Subcutaneous abdominal adipose tissue (tissue), 5 donors: ENCODE results near the gene CBX2.
A peak's percentile ranks its signal among the peaks of the same experiment; 100 is the strongest.

Experiments used
- H3K27ac ChIP-seq: one replicate; pipeline ENCODE4 v1.7.0; 2013; ENCODE audit warnings: low read depth, mild to moderate bottlenecking, inconsistent platforms, low read length, moderate library complexity
- H3K27me3 ChIP-seq, 5 donors: one replicate each; pipeline ENCODE4 v1.7.0; 2013; ENCODE audit warnings: low read length in 5 of 5, inconsistent platforms in 1 of 5; ENCODE audit not compliant: control insufficient read depth in 5 of 5, insufficient read depth in 4 of 5
- H3K36me3 ChIP-seq, 5 donors: one replicate each; pipeline ENCODE4 v1.7.0; 2013; ENCODE audit warnings: low read length in 5 of 5; ENCODE audit not compliant: control insufficient read depth in 5 of 5, insufficient read depth in 5 of 5
- H3K4me1 ChIP-seq, 5 donors: one replicate each; pipeline ENCODE4 v1.7.0; 2013; ENCODE audit warnings: low read length in 5 of 5, mild to moderate bottlenecking in 3 of 5, moderate library complexity in 1 of 5; ENCODE audit not compliant: control insufficient read depth in 5 of 5, insufficient read depth in 5 of 5
- H3K4me3 ChIP-seq, 5 donors: one replicate each; pipeline ENCODE4 v1.7.0; 2013; ENCODE audit warnings: low read length in 5 of 5, low read depth in 1 of 5
- H3K9ac ChIP-seq, 5 donors: one replicate each; pipeline ENCODE4 v1.7.0; 2013; ENCODE audit warnings: low read length in 5 of 5, mild to moderate bottlenecking in 4 of 5, moderate library complexity in 3 of 5
- H3K9me3 ChIP-seq, 5 donors: one replicate each; pipeline ENCODE4 v1.7.0; 2013; ENCODE audit warnings: low read length in 5 of 5; ENCODE audit not compliant: control insufficient read depth in 5 of 5
- donor health status: healthy.
- donor health status: healthy.
- donor health status: healthy.
- donor health status: healthy.
- donor health status: healthy.

Gene CBX2

DNA sequence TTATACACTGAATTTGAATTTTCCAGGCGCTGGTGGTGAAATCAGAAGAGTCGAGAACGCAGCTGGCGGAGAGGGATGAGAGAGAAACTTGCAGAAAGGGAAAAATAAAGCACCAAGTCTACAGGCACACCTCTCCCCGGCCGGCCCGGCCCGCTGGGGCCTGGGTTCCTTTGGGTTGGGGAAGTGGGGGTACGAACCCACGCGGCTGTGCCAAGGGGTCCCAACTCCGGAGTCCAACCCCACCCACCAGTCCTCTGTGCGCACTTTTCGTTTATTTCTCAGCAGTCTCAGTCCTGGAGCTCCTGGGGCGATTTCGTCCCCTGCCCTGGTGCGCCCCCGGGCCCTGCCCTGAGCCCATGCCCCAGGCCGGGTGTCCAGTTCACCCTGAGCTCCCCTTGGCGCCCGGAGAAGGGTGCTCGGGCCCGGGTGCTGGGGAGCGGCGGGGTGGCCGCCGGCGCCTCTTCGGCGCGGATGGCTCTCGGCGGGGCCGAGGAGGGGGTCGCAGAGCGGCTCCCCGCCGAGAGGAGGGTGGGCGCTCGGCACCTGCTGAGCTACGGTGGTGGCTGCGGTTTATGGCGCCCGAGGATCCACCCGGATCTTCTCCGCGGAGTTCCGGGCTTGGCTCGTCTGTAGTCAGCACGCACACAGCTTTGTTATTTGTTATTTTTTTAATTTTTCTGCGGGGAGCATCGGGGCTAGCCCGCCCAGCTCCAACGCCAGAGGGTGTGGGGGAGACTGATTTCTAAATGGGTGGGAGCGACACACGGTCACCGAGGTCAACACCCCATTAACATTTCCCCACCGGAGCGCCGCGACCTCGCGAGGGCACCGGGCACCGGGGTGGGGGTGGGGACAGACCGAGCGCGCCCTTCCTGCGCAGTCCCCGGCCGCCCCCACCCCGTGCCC is 34.7 kb downstream of the CBX2 start:
- Histone ChIP-seq H3K9ac (no peak overlapping the region), H3K4me1 (peaks cover 0 to 49% (median 37%) of the 10 kb centered on the region in 5 donors), H3K36me3 (no peaks in the 10 kb centered on the region), H3K27me3 (peaks cover 46 to 72% (median 69%) of the 10 kb centered on the region in 5 donors), H3K27ac (no peak overlapping the region), H3K9me3 (no peaks in the 10 kb centered on the region), H3K4me3 (no peak overlapping the region)

- peaks cover 37 to 70% (median 60%) of the 10 kb centered on the region in 5 donors for H3K27me3 ChIP-seq
- H3K9me3 ChIP-seq, result no peaks in the 10 kb centered on the region
- no peak overlapping the region for H3K4me3 ChIP-seq
- no peak overlapping the region for H3K9ac ChIP-seq
- H3K27ac ChIP-seq, result no peak overlapping the region
- peaks cover 0 to 49% (median 37%) of the 10 kb centered on the region in 5 donors for H3K4me1 ChIP-seq
- no peaks in the 10 kb centered on the region for H3K36me3 ChIP-seq
Observed at GRCh38 chr17:79813297-79814126, 35.6 kb downstream of the CBX2 start.

GRCh38 chr17:79814127-79814973 is 36.4 kb downstream of the CBX2 start:
- Histone ChIP-seq H3K27ac (no peak overlapping the region), H3K9ac (no peak overlapping the region), H3K4me3 (peak overlapping the region in 1 of 5 donors; percentile 42), H3K9me3 (no peaks in the 10 kb centered on the region), H3K4me1 (peaks cover 0 to 45% (median 37%) of the 10 kb centered on the region in 5 donors), H3K36me3 (no peaks in the 10 kb centered on the region), H3K27me3 (peaks cover 28 to 64% (median 51%) of the 10 kb centered on the region in 5 donors)

- Histone ChIP-seq H3K36me3 (no peaks in the 10 kb centered on the region), H3K9ac (no peak overlapping the region), H3K4me3 (peak overlapping the region in 2 of 5 donors; percentile 17 to 42), H3K27me3 (peaks cover 27 to 62% (median 49%) of the 10 kb centered on the region in 5 donors), H3K9me3 (no peaks in the 10 kb centered on the region), H3K4me1 (peaks cover 0 to 44% (median 37%) of the 10 kb centered on the region in 5 donors), H3K27ac (no peak overlapping the region)
Observed at GRCh38 chr17:79814974-79815835, 37.3 kb downstream of the CBX2 start.

- Histone ChIP-seq H3K4me3 (no peak overlapping the region), H3K4me1 (peaks cover 0 to 39% (median 32%) of the 10 kb centered on the region in 5 donors), H3K27me3 (peaks cover 24 to 57% (median 43%) of the 10 kb centered on the region in 5 donors), H3K9me3 (no peaks in the 10 kb centered on the region), H3K36me3 (no peaks in the 10 kb centered on the region), H3K9ac (no peak overlapping the region), H3K27ac (no peak overlapping the region)
Observed at GRCh38 chr17:79815836-79816461, 38.0 kb downstream of the CBX2 start.

DNA sequence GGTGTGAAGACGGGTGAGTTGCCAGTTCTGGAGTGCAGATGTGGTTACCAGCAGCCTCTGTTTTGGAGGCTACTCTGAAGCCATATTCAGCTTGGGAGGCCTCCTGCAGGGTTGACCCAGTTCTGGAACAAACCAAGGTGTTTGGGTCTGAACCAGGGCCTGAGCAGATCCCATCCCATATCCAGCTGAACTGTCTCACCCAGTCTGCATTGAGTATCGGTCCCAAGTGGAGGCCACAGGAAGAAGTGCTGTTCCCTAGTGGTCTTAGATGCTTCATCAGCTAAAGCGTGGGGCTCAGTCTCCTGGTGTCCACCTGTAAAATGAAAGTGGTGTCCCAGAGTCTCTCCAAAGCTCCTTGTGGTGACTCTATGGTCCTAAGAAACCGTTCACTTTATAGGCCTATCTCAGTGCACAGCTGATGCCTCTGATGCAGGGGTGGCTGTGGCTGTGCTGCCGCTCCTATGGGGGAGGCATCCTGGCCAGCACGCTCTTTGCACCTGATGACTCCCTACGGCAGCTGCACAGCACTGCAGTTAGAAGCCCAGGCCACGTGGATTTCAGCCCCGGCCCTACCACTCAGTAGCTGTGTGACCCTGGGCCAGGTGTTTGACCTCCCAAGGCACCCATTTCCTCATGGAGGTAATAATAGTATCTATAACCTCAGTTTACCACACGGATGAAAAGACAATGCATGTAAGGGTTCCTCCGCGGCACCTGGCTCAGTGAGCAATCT is 40.2 kb downstream of the CBX2 start:
- Histone ChIP-seq H3K27me3 (peaks cover 4 to 37% (median 24%) of the 10 kb centered on the region in 5 donors), H3K4me3 (no peak overlapping the region), H3K9me3 (no peaks in the 10 kb centered on the region), H3K27ac (no peak overlapping the region), H3K4me1 (peaks cover 0 to 18% (median 15%) of the 10 kb centered on the region in 5 donors), H3K9ac (no peak overlapping the region), H3K36me3 (no peaks in the 10 kb centered on the region)

DNA sequence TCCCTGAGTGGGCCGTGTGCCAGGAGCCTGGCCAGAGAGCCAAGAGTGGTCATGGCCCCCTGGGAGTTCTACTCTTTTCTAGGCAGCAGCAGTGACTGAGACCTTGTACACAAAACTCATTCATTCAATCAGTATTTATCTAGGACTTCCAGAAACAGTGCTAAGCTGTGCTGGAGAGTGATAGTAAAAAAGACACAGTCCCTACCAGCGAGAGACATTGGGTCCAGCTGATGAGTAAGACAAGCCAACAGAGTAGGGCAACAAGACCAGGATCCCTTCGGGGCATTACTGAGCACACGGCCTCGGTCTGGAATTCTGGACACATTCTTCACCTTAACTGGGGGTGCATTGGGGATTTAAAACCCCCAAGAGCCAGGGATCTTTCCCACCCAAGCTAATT is 41.1 kb downstream of the CBX2 start:
- Histone ChIP-seq H3K36me3 (no peaks in the 10 kb centered on the region), H3K27me3 (peaks cover 3 to 37% (median 24%) of the 10 kb centered on the region in 5 donors), H3K9me3 (no peaks in the 10 kb centered on the region), H3K4me1 (peaks cover 0 to 17% (median 14%) of the 10 kb centered on the region in 5 donors), H3K27ac (no peak overlapping the region), H3K4me3 (no peak overlapping the region), H3K9ac (no peak overlapping the region)

GRCh38 chr17:79819534-79820276 is 41.8 kb downstream of the CBX2 start:
- no peak overlapping the region for H3K4me3 ChIP-seq
- no peak overlapping the region for H3K27ac ChIP-seq
- no peak overlapping the region for H3K9ac ChIP-seq
- no peaks in the 10 kb centered on the region for H3K9me3 ChIP-seq
- H3K4me1 ChIP-seq, result peaks cover 0 to 11% (median 9%) of the 10 kb centered on the region in 5 donors
- H3K36me3 ChIP-seq, result no peaks in the 10 kb centered on the region
- peaks cover 0 to 30% (median 19%) of the 10 kb centered on the region in 5 donors for H3K27me3 ChIP-seq
